VCaP (cell line): ENCODE measurements around the gene SLC25A36.

ENCODE experiments used
- H3K27ac ChIP-seq: fragments of 450-650 bp; 2 replicates; pipeline ENCODE4 v1.5.1; 2017
- TF ChIP-seq, protein P1 (sequence below): fragments of 450-650 bp; conservative IDR thresholded peaks from 2 replicates; pipeline ENCODE4 v1.5.1; 2017; ENCODE audit warnings: mild to moderate bottlenecking, moderate library complexity

The SLC25A36 gene

DNA sequence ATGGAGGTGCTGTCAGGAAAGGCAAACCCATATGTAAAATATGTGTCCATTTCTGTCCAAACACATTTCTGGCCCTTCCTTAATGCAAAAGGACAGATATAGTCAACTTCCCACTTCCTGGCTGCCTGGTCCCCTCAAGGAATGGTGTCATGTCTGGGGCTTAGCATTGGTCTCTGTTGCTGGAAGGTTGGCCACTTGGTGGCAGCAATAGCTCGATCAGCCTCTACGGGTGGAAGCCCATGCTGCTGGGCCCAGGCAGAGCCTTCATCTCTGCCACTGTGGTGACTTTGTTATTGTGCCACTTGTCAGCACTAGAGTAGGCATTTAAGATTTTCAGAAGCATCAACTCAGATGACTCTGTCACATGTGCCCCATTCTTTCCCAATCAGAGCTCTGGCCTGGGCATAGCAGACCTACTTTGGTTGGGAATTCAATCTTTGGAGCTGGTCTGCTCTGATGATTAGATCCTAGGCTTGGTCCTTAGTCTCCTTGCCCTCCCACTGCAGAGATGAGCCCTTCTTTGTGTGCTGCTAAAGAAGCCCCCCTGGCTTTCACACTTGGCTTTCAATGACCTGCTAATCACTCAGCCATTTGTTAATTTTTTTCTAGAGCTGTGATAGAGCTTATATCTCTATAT is 58.5 kb downstream of the SLC25A36 start:
- H3K27ac ChIP-seq = no peak overlapping the region

DNA sequence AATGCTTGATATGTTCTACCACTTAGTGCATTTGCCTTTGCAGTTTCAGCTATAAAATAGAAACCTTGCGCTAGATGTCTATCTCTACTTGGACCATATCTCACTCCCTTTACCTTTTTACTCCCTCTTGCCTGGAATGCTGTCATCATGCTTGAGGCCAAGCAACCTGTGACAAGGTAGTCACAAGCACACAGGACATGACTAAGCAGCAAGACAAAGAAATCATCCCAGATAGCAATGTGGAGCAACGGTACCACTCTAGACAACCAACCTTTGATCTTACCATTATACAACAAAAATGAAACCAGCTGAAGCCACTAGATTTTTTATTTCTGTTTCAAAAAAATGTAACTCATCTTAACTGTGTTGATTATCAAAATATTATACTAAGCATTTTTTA is 59.0 kb downstream of the SLC25A36 start:
- no peak overlapping the region for H3K27ac ChIP-seq
- TF ChIP-seq, protein P1, sequence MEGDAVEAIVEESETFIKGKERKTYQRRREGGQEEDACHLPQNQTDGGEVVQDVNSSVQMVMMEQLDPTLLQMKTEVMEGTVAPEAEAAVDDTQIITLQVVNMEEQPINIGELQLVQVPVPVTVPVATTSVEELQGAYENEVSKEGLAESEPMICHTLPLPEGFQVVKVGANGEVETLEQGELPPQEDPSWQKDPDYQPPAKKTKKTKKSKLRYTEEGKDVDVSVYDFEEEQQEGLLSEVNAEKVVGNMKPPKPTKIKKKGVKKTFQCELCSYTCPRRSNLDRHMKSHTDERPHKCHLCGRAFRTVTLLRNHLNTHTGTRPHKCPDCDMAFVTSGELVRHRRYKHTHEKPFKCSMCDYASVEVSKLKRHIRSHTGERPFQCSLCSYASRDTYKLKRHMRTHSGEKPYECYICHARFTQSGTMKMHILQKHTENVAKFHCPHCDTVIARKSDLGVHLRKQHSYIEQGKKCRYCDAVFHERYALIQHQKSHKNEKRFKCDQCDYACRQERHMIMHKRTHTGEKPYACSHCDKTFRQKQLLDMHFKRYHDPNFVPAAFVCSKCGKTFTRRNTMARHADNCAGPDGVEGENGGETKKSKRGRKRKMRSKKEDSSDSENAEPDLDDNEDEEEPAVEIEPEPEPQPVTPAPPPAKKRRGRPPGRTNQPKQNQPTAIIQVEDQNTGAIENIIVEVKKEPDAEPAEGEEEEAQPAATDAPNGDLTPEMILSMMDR = no peak

More for the DNA sequence above, 58.5 kb downstream of the SLC25A36 start:
- TF ChIP-seq, protein P1 = peak; percentile 81

DNA sequence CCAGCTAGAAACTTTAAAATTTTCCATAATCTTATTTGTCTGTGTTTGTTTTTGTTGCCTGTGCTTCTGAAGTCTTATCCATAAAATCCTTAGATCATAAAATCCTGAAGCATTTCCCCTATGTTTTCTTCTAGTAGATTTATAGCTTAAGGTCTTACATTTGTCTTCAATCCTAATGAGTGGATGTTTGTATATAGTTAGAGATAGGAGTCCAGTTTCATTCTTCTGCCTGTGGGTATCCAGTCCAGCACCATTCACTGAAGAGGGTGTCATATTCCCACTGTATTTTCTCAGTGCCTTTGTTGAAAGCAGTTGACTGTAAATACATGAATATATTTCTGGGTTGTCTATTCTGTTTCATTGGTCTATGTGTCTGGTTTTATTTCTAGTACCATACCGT is 64.7 kb downstream of the SLC25A36 start:
- TF ChIP-seq, protein P1 = no peak
- H3K27ac ChIP-seq = no peak overlapping the region

DNA sequence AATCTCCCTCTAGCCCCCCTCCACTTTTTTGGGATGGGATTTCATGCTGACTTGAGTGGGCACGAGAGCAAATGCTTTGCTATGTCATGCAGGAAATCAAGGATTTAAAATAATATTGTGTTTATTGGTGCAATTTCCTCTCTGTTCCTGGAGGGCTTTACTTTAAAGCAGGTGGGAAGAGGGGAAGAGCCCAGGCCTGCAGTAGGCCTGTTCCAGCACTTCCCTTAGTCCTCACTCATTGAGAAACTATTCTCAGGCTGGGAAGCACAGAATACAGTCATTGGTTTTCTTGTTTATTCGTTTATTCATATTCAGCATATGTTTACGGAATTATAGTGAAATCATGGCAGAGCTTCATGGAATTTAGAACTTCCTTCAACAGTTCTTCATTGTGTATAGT is 67.9 kb downstream of the SLC25A36 start:
- TF ChIP-seq, protein P1 = no peak
- H3K27ac ChIP-seq = no peak overlapping the region

DNA sequence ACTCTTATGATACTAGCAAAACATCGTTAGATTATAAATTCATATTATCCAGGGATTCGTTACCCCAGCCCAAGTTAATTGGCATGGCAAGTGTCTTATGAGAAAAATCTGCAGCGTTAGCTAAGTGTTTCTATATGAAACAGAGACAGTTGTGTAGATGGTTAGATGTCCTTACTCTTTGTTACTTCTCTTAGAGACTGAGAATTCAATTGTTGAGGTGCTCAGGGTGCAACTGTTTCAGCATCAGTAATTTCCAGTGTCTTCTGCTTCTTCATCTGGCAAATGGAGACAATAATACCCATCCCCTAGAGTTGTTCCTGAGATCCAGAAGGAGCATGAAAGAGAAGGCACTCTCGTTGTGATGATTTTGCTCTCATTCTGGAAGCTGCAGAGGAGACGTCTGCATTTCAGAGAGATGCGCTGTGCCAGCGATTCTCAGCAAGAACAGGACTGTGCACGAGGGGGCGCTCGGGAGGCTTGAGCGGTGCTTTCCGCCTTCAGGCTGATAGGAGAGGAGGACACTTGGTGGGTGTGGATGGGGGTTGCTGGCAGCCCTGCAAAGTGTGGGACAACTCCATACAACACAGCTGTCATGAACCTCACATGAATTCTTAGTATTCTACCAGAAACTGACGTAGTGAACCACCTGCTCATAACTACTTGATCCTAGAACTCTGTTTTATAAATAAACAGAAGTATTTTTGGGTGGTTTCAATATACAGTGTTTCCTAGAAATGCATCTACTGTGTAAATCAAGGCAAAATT is 69.8 kb downstream of the SLC25A36 start:
- TF ChIP-seq, protein P1 = peak; percentile 87
- H3K27ac ChIP-seq = no peak overlapping the region

DNA sequence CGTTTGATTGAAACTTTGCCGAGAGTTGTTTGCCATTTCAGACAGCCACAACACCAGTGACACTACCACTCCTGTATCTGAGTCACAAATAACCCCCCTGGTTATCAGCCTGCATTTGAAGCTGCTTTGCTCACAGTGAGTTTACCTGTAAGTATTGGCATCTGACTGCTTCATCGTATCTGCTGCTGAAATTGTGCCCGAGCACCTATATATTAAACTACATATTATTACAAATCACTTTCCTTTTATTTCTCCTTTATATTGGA is 70.3 kb downstream of the SLC25A36 start:
- TF ChIP-seq, protein P1 = no peak

DNA sequence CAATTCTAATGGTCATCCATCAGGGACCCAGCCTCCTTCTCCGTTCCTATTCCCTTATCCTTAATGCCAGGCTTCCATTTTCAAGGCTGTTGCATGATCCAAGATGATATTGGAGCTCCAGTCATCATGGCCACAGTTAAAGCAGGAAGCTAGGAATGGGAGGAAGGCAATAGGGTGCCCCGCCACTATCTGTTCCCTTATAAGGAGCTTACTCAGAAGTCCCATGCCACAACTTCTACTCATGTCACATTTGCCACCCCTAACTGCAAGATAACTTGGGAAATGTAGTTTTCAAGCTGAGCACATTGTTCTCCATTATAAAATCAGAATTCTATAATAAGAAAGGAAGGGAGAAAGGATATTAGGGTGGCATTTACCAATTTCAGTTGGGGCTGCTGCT is 70.9 kb downstream of the SLC25A36 start:
- H3K27ac ChIP-seq = no peak overlapping the region
- TF ChIP-seq, protein P1 = no peak

More for the DNA sequence above, 70.3 kb downstream of the SLC25A36 start:
- H3K27ac ChIP-seq = no peak overlapping the region
